K562 (cell line): ENCODE results near the gene ZDHHC14. TPM values are rescaled to one million over a fixed set of nuclear protein-coding genes. Genes with fewer than 3 reads are reported as not detected.
A peak's percentile ranks its signal among the peaks of the same experiment; 100 is the strongest.

Experiments used
- ATAC-seq: fragments of 200-7000 bp; cut with Tn5 transposase; 3 replicates; pipeline ENCODE4 v1.9.1; 2020; ENCODE audit warnings: moderate library complexity
- BruUV-seq: library from RNA; stranded (reverse); fragments of 400-500 nt; replicated peaks from 2 replicates; lab custom pipeline; 2021; lab: Mats Ljungman, UMichigan
- CTCF ChIA-PET: fragments of 300-600 bp; formaldehyde crosslinking; extraction: SDS; loops from one replicate; lab custom pipeline; 2021; ENCODE audit warnings: low intra/inter-chr PET ratio; lab: Yijun Ruan, JAX
- POLR2A ChIA-PET: fragments of 300-600, 350-650 bp; sonication (Branson Sonifier 250); formaldehyde crosslinking; extraction: SDS; loops from one replicate; lab custom pipeline; 2021; ENCODE audit warnings: antibody characterized with exemption, inconsistent platforms; lab: Yijun Ruan, JAX
- DNase-seq, 4 experiments: peaks; one replicate each; pipeline versions ENCODE4 v3.0.0 to v3.0.0-alpha.2; 2011 to 2018; ENCODE audit warnings: low spot score in 3 of 4, mixed read lengths in 3 of 4; ENCODE audit errors: extremely low read depth in 1 of 4
- FAIRE-seq: peaks from 2 replicates; lab custom pipeline; 2011; peaks lifted over from hg19 to GRCh38; lab: Jason Lieb, UNC
- H2AFZ ChIP-seq: 2 replicates; pipeline ENCODE4 v1.6.0; 2011; ENCODE audit warnings: low read depth, low read length, control low read depth, inconsistent platforms
- H3K27ac ChIP-seq: fragments of 200-600 bp; 3 replicates; pipeline ENCODE4 v1.8.0; 2011; ENCODE audit warnings: low read depth, mild to moderate bottlenecking, control low read depth, inconsistent platforms, low read length, moderate library complexity, mixed read lengths; ENCODE audit errors: extremely low read depth
- H3K27me3 ChIP-seq, 2 experiments: fragments of 300-600 bp in 1 of 2; 2 replicates in 1 of 2; 3 replicates in 1 of 2; pipeline versions ENCODE4 v1.6.0 to v1.8.0; 2011; ENCODE audit warnings: inconsistent platforms in 2 of 2, low read length in 2 of 2, mild to moderate bottlenecking in 1 of 2, mixed read lengths in 1 of 2, moderate library complexity in 1 of 2; ENCODE audit not compliant: control insufficient read depth in 2 of 2, insufficient read depth in 2 of 2
- H3K36me3 ChIP-seq: fragments of 300-600 bp; 3 replicates; pipeline ENCODE4 v1.8.0; 2011; ENCODE audit warnings: mild to moderate bottlenecking, low read length, inconsistent platforms; ENCODE audit not compliant: control insufficient read depth, insufficient read depth
- H3K4me1 ChIP-seq, 2 experiments: fragments of 200-600 bp in 1 of 2; replicated peaks in 1 of 2; 2 replicates in 1 of 2; 3 replicates in 1 of 2; pipeline versions ENCODE4 v1.5.1 to v1.8.0; 2011; ENCODE audit warnings: inconsistent platforms in 2 of 2, low read length in 2 of 2, mild to moderate bottlenecking in 1 of 2, mixed read lengths in 1 of 2, moderate library complexity in 1 of 2; ENCODE audit not compliant: control insufficient read depth in 2 of 2, insufficient read depth in 2 of 2
- H3K4me2 ChIP-seq: 2 replicates; pipeline ENCODE4 v1.6.1; 2011; ENCODE audit warnings: low read length, control low read depth, inconsistent platforms, mixed read lengths; ENCODE audit not compliant: insufficient read depth
- H3K4me3 ChIP-seq: fragments of 200-600 bp; sonication (generic), shearing (Covaris generic); 2 replicates; pipeline ENCODE4 v1.5.1; 2016; ENCODE audit warnings: control low read depth, inconsistent platforms
- H3K79me2 ChIP-seq: fragments of 200-600 bp; 3 replicates; pipeline ENCODE4 v1.8.0; 2011; ENCODE audit warnings: low read length, inconsistent platforms; ENCODE audit not compliant: control insufficient read depth, insufficient read depth
- H3K9ac ChIP-seq, 2 experiments: 2 replicates each; pipeline versions ENCODE4 v1.6.0 to v1.6.1; 2011; ENCODE audit warnings: low read depth in 2 of 2, low read length in 2 of 2, control low read depth in 1 of 2, inconsistent platforms in 1 of 2, mild to moderate bottlenecking in 1 of 2, mixed read lengths in 1 of 2; ENCODE audit not compliant: insufficient read depth in 1 of 2
- H3K9me1 ChIP-seq: one replicate; pipeline ENCODE4 v1.6.0; 2011; ENCODE audit warnings: inconsistent platforms, mild to moderate bottlenecking, low read length, moderate library complexity; ENCODE audit not compliant: control insufficient read depth, insufficient read depth
- H3K9me3 ChIP-seq: replicated peaks from 2 replicates; pipeline ENCODE4 v1.5.1; 2011; ENCODE audit warnings: low read depth, low read length, inconsistent platforms; ENCODE audit not compliant: control insufficient read depth, insufficient read depth
- H4K20me1 ChIP-seq: replicated peaks from 2 replicates; pipeline ENCODE4 v1.6.1; 2011; ENCODE audit warnings: low read length, inconsistent platforms, mixed read lengths; ENCODE audit not compliant: control insufficient read depth, insufficient read depth
- BRD4 ChIP-seq: fragments of 200-600 bp; sonication (generic); IDR thresholded peaks from 2 replicates; pipeline ENCODE4 v1.6.1; 2017; ENCODE audit warnings: inconsistent platforms
- ELF1 ChIP-seq: fragments of 200-800 bp; sonication (Bioruptor generic); IDR thresholded peaks from 2 replicates; pipeline ENCODE4 v1.6.1; 2016; ENCODE audit warnings: missing genetic modification characterization, missing compliant biosample characterization
- ERF ChIP-seq: fragments of 450-650 bp; formaldehyde crosslinking; IDR thresholded peaks from 2 replicates; pipeline ENCODE4 v1.4.0; 2020; ENCODE audit warnings: mild to moderate bottlenecking, mixed read lengths
- GTF2E2 ChIP-seq: fragments of 200-800 bp; sonication (Bioruptor generic); IDR thresholded peaks from 2 replicates; pipeline ENCODE4 v1.6.1; 2016; ENCODE audit warnings: missing genetic modification characterization, missing compliant biosample characterization
- HCFC1 ChIP-seq: IDR thresholded peaks from 2 replicates; pipeline ENCODE4 v1.6.1; 2012; ENCODE audit warnings: low read depth, low read length, improper control_type of control experiment
- HDAC3 ChIP-seq: fragments of 450-650 bp; IDR thresholded peaks from 2 replicates; pipeline ENCODE4 v1.6.1; 2018; ENCODE audit warnings: borderline replicate concordance, mild to moderate bottlenecking, moderate library complexity; ENCODE audit not compliant: partially characterized antibody
- ID3 ChIP-seq, 2 experiments: fragments of 250-450 bp in 1 of 2; fragments of 450-650 bp in 1 of 2; sonication (Bioruptor Pico) in 1 of 2; IDR thresholded peaks; 2 replicates each; pipeline versions ENCODE4 v1.6.1 to v1.8.0; 2016 to 2021; ENCODE audit warnings: mild to moderate bottlenecking in 2 of 2, moderate library complexity in 2 of 2, missing compliant biosample characterization in 1 of 2, missing genetic modification characterization in 1 of 2
- PHF21A ChIP-seq: fragments of 450-650 bp; IDR thresholded peaks from 2 replicates; pipeline ENCODE4 v1.6.1; 2017; ENCODE audit warnings: low read depth, borderline replicate concordance
- PPARD ChIP-seq: fragments of 250-450 bp; sonication (Bioruptor Pico); IDR thresholded peaks from 2 replicates; pipeline ENCODE4 v1.8.0; 2022; ENCODE audit warnings: inconsistent platforms, mild to moderate bottlenecking, moderate library complexity
- STAG1 ChIP-seq: sonication (generic); formaldehyde crosslinking; IDR thresholded peaks from 2 replicates; pipeline ENCODE4 v1.5.0; 2020; ENCODE audit warnings: missing genetic modification reagents, borderline replicate concordance
- TEAD2 ChIP-seq: fragments of 450-650 bp; IDR thresholded peaks from 2 replicates; pipeline ENCODE4 v1.6.1; 2016; ENCODE audit warnings: missing genetic modification characterization, control low read depth, missing compliant biosample characterization
- THRA ChIP-seq: fragments of 450-650 bp; IDR thresholded peaks from 2 replicates; pipeline ENCODE4 v1.6.1; 2017; ENCODE audit warnings: mild to moderate bottlenecking, moderate library complexity
- ZNF239 ChIP-seq: fragments of 250-450 bp; sonication (Bioruptor Pico); IDR thresholded peaks from 2 replicates; pipeline ENCODE4 v1.4.0; 2020; ENCODE audit warnings: mild to moderate bottlenecking
- ZNF398 ChIP-seq: fragments of 250-450 bp; sonication (Bioruptor Pico); IDR thresholded peaks from 2 replicates; pipeline ENCODE4 v1.8.0; 2021; ENCODE audit warnings: moderate library complexity, mild to moderate bottlenecking, inconsistent platforms
- ZNF561 ChIP-seq: fragments of 450-650 bp; formaldehyde crosslinking; conservative IDR thresholded peaks from 2 replicates; pipeline ENCODE4 v1.4.0; 2020; ENCODE audit warnings: mild to moderate bottlenecking, moderate library complexity
- ZNF76 ChIP-seq: fragments of 250-450 bp; sonication (Bioruptor Pico); IDR thresholded peaks from 2 replicates; pipeline ENCODE4 v1.4.0; 2020; ENCODE audit warnings: mild to moderate bottlenecking, moderate library complexity, borderline replicate concordance
- ZNF785 ChIP-seq: fragments of 250-450 bp; sonication (Bioruptor Pico); IDR thresholded peaks from 2 replicates; pipeline ENCODE4 v1.4.0; 2020; ENCODE audit warnings: mild to moderate bottlenecking
- ZNF79 ChIP-seq: fragments of 250-450 bp; sonication (Bioruptor Pico); IDR thresholded peaks from 2 replicates; pipeline ENCODE4 v1.4.0; 2020; ENCODE audit warnings: low read depth, mild to moderate bottlenecking, moderate library complexity
- WGBS: fragments of 100-300 bp; shearing (Covaris generic); methylation state at CpG from one replicate; pipeline ENCODE4 v1.1.6; 2016; ENCODE audit warnings: low coverage, mixed read lengths; ENCODE audit not compliant: insufficient coverage; ENCODE audit errors: missing lambda C conversion rate; 5-methylcytosine and 5-hydroxymethylcytosine counted together
- in situ Hi-C: fragments of 300-500 bp; cut with MboI; formaldehyde crosslinking; loops from 4 replicates; pipeline ENCODE4 v1.15.0; 2018; ENCODE audit warnings: inconsistent platforms, mixed read lengths
- intact Hi-C: fragments of 100-400 bp; cut with micrococcal nuclease; formaldehyde crosslinking; loops from 2 replicates; pipeline ENCODE4 v1.14.2; 2022
- polyA plus RNA-seq, 8 experiments: library from polyadenylated mRNA; depleted of rRNA in 4 of 8; stranded (reverse) in 5 of 8; unstranded in 3 of 8; fragments of >200 nt; fragmentation: Nextera tagmentation in 2 of 8; fragmentation: Illumina TruSeq in 1 of 8; extraction: Ambion mirVana in 2 of 8; extraction: Trizol in 1 of 8; gene quantifications; 2 replicates each; pipeline versions ENCODE4 v1.2.1 to v1.2.3, GENCODE V29; 2011 to 2014; ENCODE audit warnings: inconsistent platforms in 1 of 8, missing spikeins in 1 of 8
- total RNA-seq, 7 experiments: library from RNA; depleted of rRNA in 6 of 7; stranded (reverse); fragments of >200 nt in 6 of 7; fragmentation: Illumina TruSeq in 2 of 7; extraction: Trizol in 2 of 7; gene quantifications; 2 replicates each; pipeline versions ENCODE4 v1.2.1 to v1.2.3, GENCODE V29; 2011 to 2021; ENCODE audit warnings: low replicate concordance in 1 of 7

Gene ZDHHC14
- total and polyA plus RNA-seq, 9 of the 15 experiments (the other 6 are each of a cell fraction or from before 2014, with no cell fraction given) = 0.92 to 23.1 (median 13.8) TPM

- TF ChIP-seq ZNF561 (CRISPR knock-in tag) (peak; percentile 51; the same call in 1 of the 2 replicates), ZNF76 (CRISPR knock-in tag) (0 out of 2 replicates have a peak, but pooled peaks have one; percentile 64), ID3 (CRISPR knock-in tag; IDR thresholded peaks at IDR 0.05) (peak; percentile 52; the same call in 1 of the 2 replicates), ID3 (tag; IDR thresholded peaks at IDR 0.05) (peak; percentile 93), PPARD (CRISPR knock-in tag) (0 out of 2 replicates have a peak, but pooled peaks have one; percentile 30)
These were observed 153.3 kb downstream of the ZDHHC14 start (continued) for GRCh38 chr6:157534134-157534871.

- Histone ChIP-seq H3K9ac (no peak overlapping the region; a peak in 1 of 4 replicates), H3K4me2 (no peak overlapping the region), H3K9me3 (no peaks in the 10 kb centered on the region), H3K4me3 (no peak overlapping the region), H2AFZ (no peak overlapping the region), H4K20me1 (no peaks in the 10 kb centered on the region), H3K9me1 (no peaks in the 10 kb centered on the region), H3K27me3 (no peaks in the 10 kb centered on the region), H3K79me2 (no peaks in the 10 kb centered on the region), H3K27ac (no peak overlapping the region), H3K36me3 (no peaks in the 10 kb centered on the region), H3K4me1 (peaks cover 13 to 22% of the 10 kb centered on the region in 2 experiments)
- in situ Hi-C loops = no loop called here
- DNase-seq (no peak), ATAC-seq (peak; percentile 11; the same call in 2 of the 3 replicates), FAIRE-seq (no peak)
- POLR2A ChIA-PET = interaction anchor here (0.6 to 2.8 kb wide), 4 partner anchors 16 to 230 kb away, joined by 3 to 13 read pairs (median 4); no protein-coding TSS in a partner anchor
- 83% methylated on average over 3 of the region's 3 CpGs for WGBS
- CTCF ChIA-PET = no interaction called here
- intact Hi-C loops = no loop called here
- BruUV-seq = no TSS peak
- TF ChIP-seq TEAD2 = no peak
- TF ChIP-seq ZNF79 (CRISPR knock-in tag) = no peak
- no peak for TF ChIP-seq HDAC3
- TF ChIP-seq PHF21A = no peak
- TF ChIP-seq HCFC1 = no peak
- no peak for TF ChIP-seq ZNF785 (CRISPR knock-in tag)
- no peak for TF ChIP-seq GTF2E2 (tag)
- TF ChIP-seq ZNF239 = no peak
- no peak for TF ChIP-seq ELF1 (tag)
- TF ChIP-seq THRA = no peak
- TF ChIP-seq BRD4 = no peak
- TF ChIP-seq ERF = no peak
- TF ChIP-seq STAG1 = no peak
- no peak for TF ChIP-seq ZNF398 (CRISPR knock-in tag)
These were observed 154.0 kb downstream of the ZDHHC14 start for GRCh38 chr6:157534977-157535339.
